OCI-M2 (cell line): ENCODE results near the gene CKLF.
"Not testable (repeated sequence)": the region's sequence is repeated elsewhere in the genome, so short reads cannot be mapped to it uniquely, and the experiment has no call there.

Experiments
- DNase-seq: peaks from one replicate; lab custom pipeline; 2025; ENCODE audit not compliant: unreplicated experiment; lab: John Stamatoyannopoulos, UW

The CKLF gene

GRCh38 chr16:66592241-66592640 lies 39.9 kb downstream of the CKLF start:
- no peak for DNase-seq

DNA sequence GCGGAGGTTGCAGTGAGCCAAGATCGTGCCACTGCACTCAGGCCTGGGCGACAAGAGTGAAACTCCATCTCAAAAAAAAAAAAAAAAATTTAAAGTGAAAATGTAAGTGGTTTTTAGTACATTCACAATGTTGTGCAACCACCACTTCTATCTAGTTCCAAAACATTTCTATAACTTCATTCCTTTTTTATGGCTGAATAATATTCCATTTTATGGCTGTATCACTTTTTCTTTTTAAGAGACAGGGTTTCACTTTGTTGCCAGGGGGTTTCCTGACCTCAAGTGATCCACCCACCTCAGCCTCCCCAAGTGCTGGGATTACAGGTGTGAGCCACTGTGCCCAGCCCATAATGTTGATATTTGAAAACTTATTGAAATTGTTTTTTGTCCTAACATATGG lies 40.4 kb downstream of the CKLF start:
- no peak for DNase-seq

GRCh38 chr16:66594739-66595138 lies 42.4 kb downstream of the CKLF start:
- no peak for DNase-seq

- not testable (repeated sequence) for DNase-seq
Measured at GRCh38 chr16:66596559-66596958, 44.2 kb downstream of the CKLF start.

DNA sequence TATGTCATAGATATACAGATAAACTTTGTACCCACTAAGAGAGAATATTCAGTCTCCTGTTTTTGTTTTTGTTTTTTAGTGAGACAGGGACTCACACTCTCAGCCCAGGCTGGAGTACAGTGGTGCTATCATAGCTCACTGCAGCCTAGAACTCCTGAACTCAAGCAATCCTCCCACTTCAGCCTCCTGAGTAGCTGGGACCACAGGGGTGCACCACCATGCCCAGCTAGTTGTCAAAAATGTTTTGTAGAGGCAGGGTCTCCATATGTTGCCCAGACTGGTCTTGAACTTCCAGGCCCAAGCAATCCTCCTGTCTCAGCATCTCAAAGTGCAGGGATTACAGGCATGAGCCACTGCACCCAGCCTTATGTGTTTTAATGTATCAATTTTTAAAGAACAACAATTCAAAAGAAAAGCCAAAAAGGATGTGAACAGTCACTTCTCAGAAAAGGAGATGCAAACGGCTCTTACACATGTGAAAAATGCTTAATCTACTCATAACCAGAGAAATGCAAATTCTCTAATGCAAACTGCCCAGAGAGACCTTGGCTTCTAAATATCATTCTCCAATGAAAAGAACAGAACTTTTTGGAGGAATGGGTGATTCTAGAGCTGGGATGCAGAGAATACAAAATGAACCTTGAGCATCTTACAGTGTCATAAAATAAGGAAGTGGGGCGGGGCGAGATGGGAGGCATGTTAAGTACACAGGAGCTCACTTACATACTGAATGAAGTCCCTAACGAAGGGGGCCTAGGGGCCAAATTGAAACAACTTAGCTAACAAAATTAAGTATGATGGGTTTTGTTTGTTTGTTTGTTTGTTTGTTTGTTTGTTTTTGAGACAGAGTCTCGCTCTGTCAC lies 44.8 kb downstream of the CKLF start:
- no peak for DNase-seq

DNA sequence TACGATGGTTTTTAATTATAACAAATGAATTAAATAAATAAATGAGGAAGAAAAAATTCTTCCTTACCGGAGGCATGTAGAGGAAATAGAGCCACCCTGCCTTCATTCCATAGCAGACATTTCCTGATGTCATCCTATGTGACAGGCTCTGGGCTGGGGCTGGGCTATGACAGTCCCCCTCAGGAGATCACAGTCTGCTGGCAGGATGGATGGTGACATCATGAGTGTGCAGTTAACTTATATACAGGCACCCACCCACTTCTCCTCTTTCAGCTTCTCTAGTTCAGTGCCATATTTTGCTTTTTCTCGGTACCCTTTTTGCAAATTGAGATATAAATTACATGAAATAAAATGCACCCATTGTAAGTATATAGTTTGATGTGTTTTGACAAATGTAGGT lies 45.7 kb downstream of the CKLF start:
- no peak for DNase-seq

DNA sequence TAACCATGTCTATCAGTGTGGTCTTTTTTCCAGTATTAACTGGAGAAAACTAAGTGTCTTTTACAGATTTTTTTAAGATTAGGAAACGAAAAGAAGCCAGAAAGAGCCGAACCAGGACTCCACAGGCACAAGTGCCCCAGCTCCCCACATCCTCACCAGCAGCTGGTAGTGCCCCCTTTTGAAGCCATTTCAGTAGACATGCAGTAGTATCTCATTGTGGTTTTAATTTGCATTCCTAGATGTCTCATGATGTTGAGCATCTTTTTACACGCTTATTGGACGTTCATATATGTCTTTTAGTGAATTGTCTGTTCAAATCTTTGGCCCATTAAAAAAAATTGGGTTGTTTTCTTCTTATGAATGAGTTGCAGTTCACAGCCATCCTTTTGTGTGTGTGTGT lies 47.4 kb downstream of the CKLF start:
- DNase-seq = no peak

- no peak for DNase-seq
Measured at GRCh38 chr16:66600477-66600876, 48.1 kb downstream of the CKLF start.

DNA sequence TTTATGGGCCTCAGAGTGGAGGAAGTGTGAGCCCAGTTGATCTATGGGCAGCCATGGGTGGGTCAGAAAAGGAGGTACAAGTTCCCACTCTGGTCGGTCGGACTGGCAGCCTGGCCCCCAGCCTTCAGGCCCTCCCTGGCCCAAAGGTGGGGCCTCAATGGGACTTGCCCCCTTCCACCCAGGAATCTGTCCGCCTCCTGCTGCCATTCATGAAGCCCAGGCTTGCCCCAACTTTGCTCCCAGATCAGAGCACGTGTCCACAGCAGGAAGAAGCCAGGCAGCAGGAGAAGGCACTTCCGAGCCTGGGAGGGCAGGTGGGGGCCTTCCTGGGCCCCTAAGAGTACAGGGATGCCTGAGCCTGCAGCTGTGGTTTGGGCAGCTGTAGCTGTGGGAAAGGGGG lies 49.1 kb downstream of the CKLF start:
- no peak for DNase-seq

DNA sequence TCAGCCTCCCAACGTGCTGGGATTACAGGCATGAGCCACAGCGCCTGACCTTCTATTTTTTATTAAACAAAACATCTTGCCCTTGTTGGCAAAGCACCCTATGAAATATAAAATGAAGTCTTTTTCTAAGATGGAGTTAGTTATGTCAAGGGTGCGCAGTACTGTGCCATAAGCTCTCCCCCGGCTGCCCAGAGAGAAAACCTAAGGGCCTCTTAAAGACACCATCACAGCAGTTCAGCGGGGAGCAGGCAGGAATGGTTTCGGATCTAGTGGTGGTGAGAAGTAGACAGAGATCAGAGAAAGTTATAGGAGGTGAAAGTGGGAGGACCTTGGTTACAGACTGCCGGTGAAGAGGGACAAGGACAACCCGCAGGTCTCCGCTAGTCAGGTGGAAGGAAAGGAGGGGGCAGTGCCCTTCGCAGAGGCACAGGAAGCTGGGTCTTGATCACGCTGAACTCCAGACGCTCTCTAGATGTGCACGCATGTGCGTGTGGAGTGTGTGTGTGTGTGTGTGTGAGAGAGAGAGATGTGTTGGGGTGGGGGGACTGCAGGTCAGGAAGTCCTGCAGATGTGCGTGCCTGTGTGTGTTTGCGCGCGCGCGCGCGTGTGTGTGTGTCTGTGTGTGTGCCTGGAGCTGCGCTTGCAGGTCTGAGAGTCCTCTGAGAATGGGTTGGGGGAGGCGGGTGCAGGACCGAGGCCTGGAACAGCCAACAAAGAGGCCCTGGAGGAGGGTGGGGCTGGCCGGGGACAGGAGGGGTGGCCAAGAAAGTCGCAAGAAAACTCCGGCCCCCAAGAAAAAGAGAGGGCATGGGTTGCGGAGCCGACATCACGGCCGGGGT lies 51.4 kb downstream of the CKLF start:
- DNase-seq = no peak

GRCh38 chr16:66604376-66605176 lies 52.2 kb downstream of the CKLF start, which contains the start of gene CMTM3:
CMTM3 (plus strand) TSS chr16:66604704; CDS start chr16:66604806, 102 bp downstream.
- no peak for DNase-seq

- no peak for DNase-seq
Measured at GRCh38 chr16:66605177-66605978, 53.0 kb downstream of the CKLF start.

DNA sequence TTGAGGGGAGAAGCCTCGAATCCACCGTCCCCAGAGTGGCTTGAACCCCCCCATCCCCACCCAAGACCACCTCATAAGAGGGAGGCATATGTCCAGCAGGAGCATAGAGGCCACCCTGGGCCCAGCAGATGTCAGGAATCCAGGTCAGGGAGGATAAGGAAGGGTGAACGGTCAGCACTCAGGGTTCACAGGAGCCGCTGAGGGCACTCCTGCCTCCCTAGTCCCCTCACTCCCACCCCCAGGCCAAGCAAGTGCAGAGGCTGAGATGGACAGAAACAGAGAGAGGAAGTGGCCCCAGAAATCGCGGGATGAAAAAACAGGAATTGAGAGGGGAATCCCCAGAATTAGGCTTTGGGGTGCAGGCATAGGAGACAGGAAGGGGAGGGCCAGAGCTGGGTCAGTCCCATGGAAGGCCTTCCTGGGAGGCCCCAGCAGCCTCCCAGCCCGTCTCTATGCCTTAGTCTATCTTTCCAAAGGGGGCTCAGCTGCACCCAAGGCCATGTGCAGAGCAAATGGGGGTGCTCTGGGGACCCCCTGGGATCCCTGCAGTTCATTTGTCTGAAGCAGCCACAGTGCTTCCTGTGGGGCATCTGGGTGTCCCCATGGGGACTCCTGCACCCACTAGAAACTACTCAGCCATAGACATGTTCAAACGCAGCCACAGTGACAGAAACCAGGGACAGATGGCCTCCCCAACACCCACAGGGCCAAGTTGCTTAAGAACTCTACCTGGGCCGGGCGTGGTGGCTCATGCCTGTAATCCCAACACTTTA lies 53.8 kb downstream of the CKLF start:
- no peak for DNase-seq

GRCh38 chr16:66608241-66609138 lies 56.1 kb downstream of the CKLF start:
- DNase-seq = peak; percentile 22

DNA sequence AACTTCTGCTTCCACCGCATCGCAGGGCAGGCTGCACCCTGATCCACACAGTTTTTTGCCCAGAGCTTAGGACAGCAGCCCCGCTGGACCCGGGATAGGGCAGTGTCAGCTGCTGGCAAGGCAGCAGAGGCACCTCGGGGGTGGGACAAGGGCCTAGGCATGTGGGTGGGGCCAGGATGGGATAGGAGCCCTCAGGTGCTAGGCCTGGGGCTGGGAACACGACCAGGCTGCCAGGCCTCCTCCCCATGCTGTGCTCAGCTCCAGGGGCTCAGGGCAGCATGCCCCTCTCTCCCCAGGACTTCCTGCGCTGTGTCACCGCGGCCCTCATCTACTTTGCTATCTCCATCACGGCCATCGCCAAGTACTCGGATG lies 56.7 kb downstream of the CKLF start:
- DNase-seq = no peak

- no peak for DNase-seq
Measured at GRCh38 chr16:66610111-66610820, 57.9 kb downstream of the CKLF start.

- not testable (repeated sequence) for DNase-seq
Measured at GRCh38 chr16:66611911-66612310, 59.5 kb downstream of the CKLF start.

GRCh38 chr16:66612422-66612821 lies 60.0 kb downstream of the CKLF start:
- no peak for DNase-seq
